K562 (cell line): ENCODE measurements around the gene USP10.

Experiments
- MEIS2 ChIP-seq: fragments of 450-650 bp; IDR thresholded peaks from 2 replicates; pipeline ENCODE4 v1.6.1; 2014; ENCODE audit warnings: mild to moderate bottlenecking; ENCODE audit not compliant: partially characterized antibody
- RAD21 ChIP-seq, 2 experiments: fragments of 250-450 bp in 1 of 2; fragments of 450-650 bp in 1 of 2; sonication (Bioruptor Pico) in 1 of 2; formaldehyde crosslinking in 1 of 2; IDR thresholded peaks in 1 of 2; conservative IDR thresholded peaks in 1 of 2; 2 replicates each; pipeline versions ENCODE4 v1.4.0 to v1.8.0; 2020 to 2022; ENCODE audit warnings: mild to moderate bottlenecking in 2 of 2, moderate library complexity in 1 of 2
- REST ChIP-seq, 2 experiments: fragments of 450-650 bp; formaldehyde crosslinking in 1 of 2; IDR thresholded peaks; 2 replicates each; pipeline versions ENCODE4 v1.4.0 to v1.6.1; 2014 to 2020; ENCODE audit warnings: mild to moderate bottlenecking in 2 of 2, borderline replicate concordance in 1 of 2, low read depth in 1 of 2
- TF ChIP-seq, protein P1 (sequence below), 3 experiments: IDR thresholded peaks in 2 of 3; conservative IDR thresholded peaks in 1 of 3; 2 replicates each; pipeline ENCODE4 v1.5.1; 2011 to 2012; ENCODE audit warnings: low read length in 3 of 3, mild to moderate bottlenecking in 3 of 3, control low read depth in 2 of 3, improper control_type of control experiment in 1 of 3, inconsistent platforms in 1 of 3, low read depth in 1 of 3, mixed read lengths in 1 of 3, moderate library complexity in 1 of 3; ENCODE audit not compliant: insufficient read depth in 2 of 3

DNA sequence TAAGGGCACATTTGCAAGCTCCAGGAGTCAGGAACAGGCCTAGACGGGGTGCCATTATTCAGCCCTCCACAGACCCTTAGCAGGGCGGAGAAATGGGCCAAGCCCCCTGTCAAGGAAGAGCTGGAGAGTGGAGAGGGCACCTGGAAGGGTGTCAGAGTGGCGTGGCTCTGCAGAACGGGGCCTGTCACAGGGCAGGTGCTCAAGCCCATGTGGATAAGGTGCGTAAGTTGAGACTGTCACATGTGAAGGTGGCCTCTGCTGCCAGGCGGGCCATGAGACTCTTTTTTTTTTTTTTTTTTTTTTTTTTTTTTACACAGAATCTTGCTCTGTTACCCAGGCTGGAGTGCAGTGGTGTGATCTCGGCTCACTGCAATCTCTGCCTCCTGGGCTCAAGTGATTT lies 108.0 kb downstream of the USP10 start:
- TF ChIP-seq, protein P1, sequence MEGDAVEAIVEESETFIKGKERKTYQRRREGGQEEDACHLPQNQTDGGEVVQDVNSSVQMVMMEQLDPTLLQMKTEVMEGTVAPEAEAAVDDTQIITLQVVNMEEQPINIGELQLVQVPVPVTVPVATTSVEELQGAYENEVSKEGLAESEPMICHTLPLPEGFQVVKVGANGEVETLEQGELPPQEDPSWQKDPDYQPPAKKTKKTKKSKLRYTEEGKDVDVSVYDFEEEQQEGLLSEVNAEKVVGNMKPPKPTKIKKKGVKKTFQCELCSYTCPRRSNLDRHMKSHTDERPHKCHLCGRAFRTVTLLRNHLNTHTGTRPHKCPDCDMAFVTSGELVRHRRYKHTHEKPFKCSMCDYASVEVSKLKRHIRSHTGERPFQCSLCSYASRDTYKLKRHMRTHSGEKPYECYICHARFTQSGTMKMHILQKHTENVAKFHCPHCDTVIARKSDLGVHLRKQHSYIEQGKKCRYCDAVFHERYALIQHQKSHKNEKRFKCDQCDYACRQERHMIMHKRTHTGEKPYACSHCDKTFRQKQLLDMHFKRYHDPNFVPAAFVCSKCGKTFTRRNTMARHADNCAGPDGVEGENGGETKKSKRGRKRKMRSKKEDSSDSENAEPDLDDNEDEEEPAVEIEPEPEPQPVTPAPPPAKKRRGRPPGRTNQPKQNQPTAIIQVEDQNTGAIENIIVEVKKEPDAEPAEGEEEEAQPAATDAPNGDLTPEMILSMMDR (IDR thresholded peaks at IDR 0.05 in 2 of 3, conservative IDR thresholded peaks at IDR 0.05 in 1 of 3; ENCODE audit: insufficient read depth in 2 of 3, low read depth in 1 of 3, low read length in 3 of 3) = no peak
- TF ChIP-seq RAD21 (CRISPR knock-in tag; conservative IDR thresholded peaks at IDR 0.05 in 1 of 2, IDR thresholded peaks at IDR 0.05 in 1 of 2) = no peak
- TF ChIP-seq REST (IDR thresholded peaks at IDR 0.05; ENCODE audit: borderline replicate concordance) = no peak
- no peak for TF ChIP-seq REST (CRISPR knock-in tag; IDR thresholded peaks at IDR 0.05; ENCODE audit: low read depth)
- no peak for TF ChIP-seq MEIS2
